ENCODE results near the gene FAM76B. TPM values are rescaled to one million over a fixed set of nuclear protein-coding genes. Genes with fewer than 3 reads are reported as not detected.

Gene FAM76B
- total RNA-seq, 2 donors from 2014 or later: 24.4 to 79.5 TPM

DNA sequence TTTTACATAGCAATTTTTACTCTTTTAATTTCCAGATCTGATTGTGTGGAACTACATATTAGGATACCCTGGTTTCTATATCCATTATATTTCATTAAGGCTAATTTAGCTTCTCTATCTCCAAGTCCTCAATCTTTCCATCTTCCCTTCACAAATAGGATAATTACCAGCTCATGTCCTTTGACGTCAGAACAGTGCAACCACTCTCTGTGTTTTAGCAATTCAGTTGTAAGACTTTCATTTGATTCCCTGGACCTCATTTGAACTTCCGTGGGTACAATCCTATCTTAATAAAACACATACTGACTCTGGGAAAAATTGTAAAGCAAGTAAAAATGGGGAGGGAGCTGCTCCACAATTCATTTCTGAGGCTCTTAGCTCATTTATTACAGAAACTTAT, 52.8 kb downstream of the FAM76B start:
- no peak overlapping the region for H3K27ac ChIP-seq

DNA sequence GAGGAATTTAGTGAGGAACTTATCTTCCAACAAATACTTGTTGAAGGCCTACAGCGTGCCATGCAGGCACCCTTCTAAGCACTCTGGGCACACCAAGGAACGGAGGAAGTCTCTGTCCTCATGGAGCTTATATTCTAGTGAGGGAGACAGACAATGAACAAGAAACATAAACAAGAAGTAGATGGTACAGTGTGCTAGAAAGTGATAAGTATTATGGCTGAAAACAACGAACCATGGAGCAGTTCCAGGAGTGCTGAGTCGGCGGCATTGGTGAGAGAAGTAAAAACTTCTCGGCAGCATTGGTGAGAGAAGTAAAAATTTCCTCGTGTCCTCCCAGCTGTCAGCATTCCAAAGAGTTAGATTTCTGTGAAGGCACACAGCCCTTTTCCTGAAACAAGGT, 53.2 kb downstream of the FAM76B start:
- intact Hi-C loops (cut with DNase I): no loop called here
- no peak for DNase-seq (ENCODE audit: low spot score)
- Histone ChIP-seq H3K4me3 (no peak overlapping the region), H3K9me3 (no peaks in the 10 kb centered on the region), H3K27ac (no peak overlapping the region), H3K36me3 (no peaks in the 10 kb centered on the region), H3K4me1 (replicated peaks) (no peaks in the 10 kb centered on the region), H3K27me3 (replicated peaks; ENCODE audit: insufficient read depth) (no peaks in the 10 kb centered on the region)
- no peak for TF ChIP-seq POLR2AphosphoS5 (IDR thresholded peaks at IDR 0.05)
- no peak for TF ChIP-seq CTCF (IDR thresholded peaks at IDR 0.05)
- TF ChIP-seq POLR2A (IDR thresholded peaks at IDR 0.05): no peak
- 38% methylated on average over 7 of the region's 7 CpGs for WGBS

More for the DNA sequence above, 52.8 kb downstream of the FAM76B start:
- Histone ChIP-seq H3K27me3 (replicated peaks; ENCODE audit: insufficient read depth) (no peaks in the 10 kb centered on the region), H3K4me1 (replicated peaks) (no peaks in the 10 kb centered on the region), H3K36me3 (no peaks in the 10 kb centered on the region), H3K9me3 (no peaks in the 10 kb centered on the region), H3K4me3 (no peak overlapping the region)
- no peak for DNase-seq (ENCODE audit: low spot score)
- WGBS: 46% methylated on average over 2 of the region's 2 CpGs
- intact Hi-C loops (cut with DNase I): no loop called here
- no peak for TF ChIP-seq POLR2A (IDR thresholded peaks at IDR 0.05)
- TF ChIP-seq CTCF (IDR thresholded peaks at IDR 0.05): no peak
- no peak for TF ChIP-seq POLR2AphosphoS5 (IDR thresholded peaks at IDR 0.05)

GRCh38 chr11:95734009-95734572, 55.5 kb downstream of the FAM76B start:
- Histone ChIP-seq H3K36me3 (no peaks in the 10 kb centered on the region), H3K4me1 (replicated peaks) (no peaks in the 10 kb centered on the region), H3K4me3 (no peak overlapping the region), H3K27me3 (replicated peaks; ENCODE audit: insufficient read depth) (no peaks in the 10 kb centered on the region), H3K9me3 (no peaks in the 10 kb centered on the region), H3K27ac (no peak overlapping the region)
- intact Hi-C loops (cut with DNase I): no loop called here
- no peak for TF ChIP-seq POLR2A (IDR thresholded peaks at IDR 0.05)
- no peak for TF ChIP-seq CTCF (IDR thresholded peaks at IDR 0.05)
- no peak for DNase-seq (ENCODE audit: low spot score)
- 33% methylated on average over 4 of the region's 4 CpGs for WGBS

DNA sequence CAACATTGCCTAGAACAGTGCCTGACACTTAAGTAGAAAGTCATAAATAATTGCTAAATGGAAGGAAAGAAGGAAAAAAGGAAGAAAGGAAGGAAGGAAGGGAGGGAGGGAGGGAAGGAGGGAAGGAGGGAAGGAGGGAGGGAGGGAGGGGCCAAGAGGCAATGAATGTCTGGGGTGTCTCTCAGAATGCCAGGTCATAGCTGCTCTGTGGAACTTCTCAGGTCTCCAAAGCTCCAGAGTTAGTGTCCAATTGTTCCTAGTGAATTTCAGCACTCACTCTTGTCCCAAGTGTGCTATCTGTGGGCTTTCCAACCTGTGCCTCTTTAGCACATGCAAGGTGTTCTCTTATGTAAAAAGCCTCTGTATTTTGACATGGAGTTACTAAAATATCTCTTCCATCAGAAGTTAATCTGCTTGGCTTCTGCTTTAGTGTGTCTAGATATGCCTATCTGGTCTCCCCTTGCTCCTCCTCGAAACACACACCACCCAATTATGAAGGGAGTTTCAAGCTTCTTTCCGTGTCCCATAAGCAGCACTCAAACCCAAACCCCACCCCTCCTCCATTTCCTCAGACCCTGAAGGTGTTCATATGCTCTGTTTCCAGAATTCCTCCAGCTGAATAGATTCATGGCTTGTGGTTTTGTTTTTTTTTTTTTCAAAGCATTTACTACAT, 56.5 kb downstream of the FAM76B start:
- Histone ChIP-seq H3K27ac (no peak overlapping the region), H3K4me3 (no peak overlapping the region), H3K36me3 (no peaks in the 10 kb centered on the region), H3K9me3 (no peaks in the 10 kb centered on the region), H3K27me3 (replicated peaks; ENCODE audit: insufficient read depth) (no peaks in the 10 kb centered on the region), H3K4me1 (replicated peaks) (no peaks in the 10 kb centered on the region)
- intact Hi-C loops (cut with DNase I): no loop called here
- DNase-seq (ENCODE audit: low spot score): no peak
- WGBS: 75% methylated on average over 2 of the region's 2 CpGs
- TF ChIP-seq CTCF (IDR thresholded peaks at IDR 0.05): no peak
- no peak for TF ChIP-seq POLR2A (IDR thresholded peaks at IDR 0.05)
- no peak for TF ChIP-seq POLR2AphosphoS5 (IDR thresholded peaks at IDR 0.05)

DNA sequence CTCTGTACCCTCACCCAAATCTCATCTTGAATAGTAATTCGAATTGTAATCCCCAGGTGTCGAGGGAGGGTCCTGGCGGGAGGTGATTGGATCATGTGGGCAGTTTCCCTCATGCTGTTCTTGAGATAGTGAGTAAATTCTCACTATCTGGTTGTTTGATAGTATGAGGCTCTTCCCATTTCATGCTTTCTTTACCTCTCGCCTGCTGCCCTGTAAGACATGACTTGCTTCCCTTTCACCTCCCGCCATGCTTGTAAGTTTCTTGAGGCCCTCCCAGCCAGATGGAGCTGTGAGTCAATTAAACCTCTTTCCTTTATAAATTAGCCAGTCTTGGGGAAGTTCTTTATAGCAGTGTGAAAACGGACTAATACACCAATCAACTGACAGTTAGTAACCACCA, 60.1 kb downstream of the FAM76B start:
- no peak overlapping the region for H3K4me3 ChIP-seq
- no peaks in the 10 kb centered on the region for H3K9me3 ChIP-seq
- no peak for DNase-seq (ENCODE audit: low spot score)
- WGBS: 81% methylated on average over 6 of the region's 6 CpGs
- no peaks in the 10 kb centered on the region for H3K4me1 ChIP-seq (replicated peaks)
- H3K36me3 ChIP-seq: no peaks in the 10 kb centered on the region
- no peak overlapping the region for H3K27ac ChIP-seq
- intact Hi-C loops (cut with DNase I): no loop called here
- no peaks in the 10 kb centered on the region for H3K27me3 ChIP-seq (replicated peaks; ENCODE audit: insufficient read depth)
- TF ChIP-seq CTCF (IDR thresholded peaks at IDR 0.05): no peak

Data from prostate gland (tissue), 2 donors.